AG04450 (cell line): ENCODE measurements around the gene MRPL41. TPM values are rescaled to one million over a fixed set of nuclear protein-coding genes. Genes with fewer than 3 reads are reported as not detected.

Experiments
- CTCF ChIA-PET: fragments of 300-600, 350-600 bp; formaldehyde crosslinking; extraction: SDS; loops from one replicate; lab custom pipeline; 2022; ENCODE audit warnings: antibody characterized with exemption, inconsistent platforms; lab: Charles Lee
- POLR2A ChIA-PET: fragments of 350-600 bp; formaldehyde crosslinking; extraction: SDS; loops from one replicate; lab custom pipeline; 2021; ENCODE audit warnings: antibody characterized with exemption, inconsistent platforms; lab: Yijun Ruan, JAX
- DNase-seq: peaks from one replicate; pipeline ENCODE4 v3.0.0-alpha.2; 2011; ENCODE audit warnings: low read depth, low spot score
- H3K27ac ChIP-seq: one replicate; pipeline ENCODE4 v1.5.1; 2012; ENCODE audit warnings: low read depth, low read length, control low read depth
- H3K27me3 ChIP-seq: one replicate; pipeline ENCODE4 v1.6.0; 2012; ENCODE audit warnings: low read length; ENCODE audit not compliant: control insufficient read depth, insufficient read depth
- H3K4me3 ChIP-seq: 2 replicates; pipeline ENCODE4 v1.5.1; 2011; ENCODE audit warnings: mild to moderate bottlenecking, low read depth, low read length, control low read depth
- H3K9me3 ChIP-seq: 2 replicates; pipeline ENCODE4 v1.5.1; 2012; ENCODE audit warnings: low read length; ENCODE audit not compliant: control insufficient read depth, insufficient read depth
- CTCF ChIP-seq: IDR thresholded peaks from 2 replicates; pipeline ENCODE4 v1.5.1; 2011; ENCODE audit warnings: low read depth, low read length, control low read depth, inconsistent platforms
- polyA plus RNA-seq: library from polyadenylated mRNA; depleted of rRNA; stranded (reverse); fragments of >200 nt; gene quantifications from 2 replicates; pipeline ENCODE4 v1.2.3, GENCODE V29; 2011

Gene MRPL41
- polyA plus RNA-seq, 1 experiment, result 12.3 TPM

DNA sequence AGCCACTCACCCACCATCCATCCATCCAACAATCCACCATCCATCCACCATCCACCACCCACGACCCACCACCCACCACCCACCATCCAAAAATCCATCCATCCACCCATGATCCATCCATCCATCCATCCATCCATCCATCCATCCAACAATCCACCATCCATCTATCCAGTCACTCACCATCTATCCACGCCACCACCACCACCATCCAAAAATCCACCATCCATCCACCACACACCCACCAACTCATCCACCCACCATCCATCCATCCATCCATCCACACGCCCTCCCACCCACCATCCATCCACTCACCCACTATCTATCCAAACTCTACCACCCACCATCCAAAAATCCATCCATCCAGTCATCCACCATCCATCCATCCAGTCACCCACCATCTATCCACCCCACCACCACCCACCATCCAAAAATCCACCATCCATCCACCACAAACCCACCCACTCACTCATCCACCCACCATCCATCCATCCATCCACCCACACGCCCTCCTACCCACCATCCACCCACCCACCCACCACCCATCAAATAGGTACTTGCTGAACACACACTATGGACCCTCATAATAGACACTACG, 18.0 kb downstream of the MRPL41 start:
- ChIA-PET POLR2A (no interaction called here), CTCF (no interaction called here)

DNA sequence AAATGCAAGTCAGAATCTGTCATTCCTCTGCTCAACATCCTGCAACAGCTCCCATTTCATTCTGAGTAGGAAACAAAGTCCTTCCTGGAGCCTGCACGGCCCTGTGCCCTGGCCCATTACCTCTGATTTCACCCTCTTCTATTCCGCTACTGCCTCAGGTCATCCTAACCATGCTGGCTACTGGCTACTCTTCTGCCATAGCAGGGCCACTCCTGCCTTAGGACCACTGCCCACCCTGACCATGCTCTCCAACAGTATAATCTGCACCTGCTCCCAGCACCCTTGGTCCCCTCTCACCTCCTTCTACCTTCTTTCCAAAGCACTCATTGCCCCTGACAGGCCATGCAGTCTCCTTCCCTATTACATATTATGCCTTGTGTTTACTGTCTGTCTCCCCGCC, 18.9 kb downstream of the MRPL41 start:
- TF ChIP-seq CTCF, result no peak
- Histone ChIP-seq H3K9me3 (no peaks in the 10 kb centered on the region), H3K4me3 (no peak overlapping the region), H3K27me3 (no peaks in the 10 kb centered on the region), H3K27ac (no peak overlapping the region)
- CTCF ChIA-PET, result no interaction called here
- DNase-seq, result no peak
- POLR2A ChIA-PET, result no interaction called here

More for the DNA sequence above, 18.0 kb downstream of the MRPL41 start:
- Histone ChIP-seq H3K27ac (no peak overlapping the region), H3K9me3 (no peaks in the 10 kb centered on the region), H3K4me3 (no peak overlapping the region), H3K27me3 (no peaks in the 10 kb centered on the region)
- no peak for TF ChIP-seq CTCF
- no peak for DNase-seq

DNA sequence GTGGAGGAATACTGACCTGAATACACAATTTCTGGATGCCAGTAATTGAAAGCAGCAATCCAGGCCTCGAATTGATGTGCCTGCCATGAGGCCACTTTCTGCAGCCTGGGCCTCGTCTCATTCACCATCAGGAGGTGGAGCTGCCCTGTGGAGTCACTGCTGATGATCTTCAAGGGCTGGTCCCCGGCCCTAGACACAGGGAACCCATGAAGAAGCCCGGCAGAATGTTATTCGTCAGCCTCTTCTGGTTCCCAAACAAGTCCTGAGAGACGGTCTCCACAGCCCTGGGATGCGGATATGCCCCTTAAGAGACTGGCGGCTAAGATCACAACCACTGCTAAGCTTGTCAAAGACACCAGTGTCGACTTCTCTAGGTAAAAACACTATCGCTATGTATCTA, 22.5 kb downstream of the MRPL41 start:
- POLR2A ChIA-PET, result no interaction called here
- CTCF ChIA-PET, result no interaction called here
- DNase-seq, result no peak

GRCh38 chr9:137575364-137575715, 23.7 kb downstream of the MRPL41 start:
- ChIA-PET POLR2A (no interaction called here), CTCF (no interaction called here)
- no peak for DNase-seq
- no peaks in the 10 kb centered on the region; the same call in 1 of the 2 replicates for H3K9me3 ChIP-seq
- no peak for TF ChIP-seq CTCF
- no peaks in the 10 kb centered on the region for H3K27me3 ChIP-seq
- no peak overlapping the region for H3K27ac ChIP-seq
- no peak overlapping the region for H3K4me3 ChIP-seq

More for the DNA sequence above, 22.5 kb downstream of the MRPL41 start:
- no peak for TF ChIP-seq CTCF
- H3K27ac ChIP-seq, result no peak overlapping the region
- no peaks in the 10 kb centered on the region; the same call in 1 of the 2 replicates for H3K9me3 ChIP-seq
- no peaks in the 10 kb centered on the region for H3K27me3 ChIP-seq
- no peak overlapping the region for H3K4me3 ChIP-seq

GRCh38 chr9:137575716-137576411, 24.2 kb downstream of the MRPL41 start:
- POLR2A ChIA-PET, result no interaction called here
- Histone ChIP-seq H3K27me3 (no peaks in the 10 kb centered on the region), H3K27ac (no peak overlapping the region), H3K4me3 (no peak overlapping the region), H3K9me3 (no peaks in the 10 kb centered on the region; the same call in 1 of the 2 replicates)
- CTCF ChIA-PET, result interaction anchor here (0.8 to 1.7 kb wide), 2 partner anchors 41 to 97 kb away, joined by 3 to 12 read pairs; no protein-coding TSS in a partner anchor
- DNase-seq, result no peak
- TF ChIP-seq CTCF, result no peak
